ENCODE measurements around the gene TRIOBP. TPM values are rescaled to one million over a fixed set of nuclear protein-coding genes. Genes with fewer than 3 reads are reported as not detected.

The TRIOBP gene
- total RNA-seq, 4 donors from 2014 or later: 45.3 to 86.4 (median 65.1) TPM

DNA sequence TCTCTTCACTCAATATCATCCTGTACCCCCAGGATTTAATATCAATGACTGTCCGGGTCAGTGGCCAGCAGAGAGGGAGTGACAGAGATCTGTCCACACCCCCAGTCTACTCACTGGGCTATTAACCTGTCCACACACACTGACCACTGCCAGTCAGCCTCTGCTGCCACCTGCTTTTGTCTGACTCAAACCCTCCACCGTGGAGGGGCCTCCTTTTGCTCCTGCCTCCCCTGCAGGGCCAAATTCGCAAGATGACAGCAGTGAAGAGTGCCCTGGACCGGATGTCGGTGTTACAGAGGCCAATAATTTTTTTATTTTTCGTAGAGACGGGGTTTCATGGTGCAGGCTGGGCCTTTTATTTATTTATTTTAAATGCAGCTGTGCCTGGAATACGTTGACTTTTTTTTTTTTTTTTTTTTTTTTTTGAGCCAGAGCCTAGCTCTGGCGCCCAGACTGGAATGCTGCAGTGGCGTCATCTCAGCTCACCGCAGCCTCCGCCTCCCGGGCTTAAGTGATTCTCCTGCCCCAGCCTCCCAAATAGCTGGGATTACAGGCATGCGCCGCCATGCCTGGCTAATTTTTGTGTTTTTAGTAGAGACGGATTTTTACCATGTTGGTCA lies 33.2 kb upstream of the TRIOBP start:
- intact Hi-C loops (cut with DNase I; ENCODE audit: low total_unique reads): no loop called here
- no peak overlapping the region for H3K4me3 ChIP-seq (ENCODE audit: low read depth, poor library complexity, severe bottlenecking)
- TF ChIP-seq, protein P1, sequence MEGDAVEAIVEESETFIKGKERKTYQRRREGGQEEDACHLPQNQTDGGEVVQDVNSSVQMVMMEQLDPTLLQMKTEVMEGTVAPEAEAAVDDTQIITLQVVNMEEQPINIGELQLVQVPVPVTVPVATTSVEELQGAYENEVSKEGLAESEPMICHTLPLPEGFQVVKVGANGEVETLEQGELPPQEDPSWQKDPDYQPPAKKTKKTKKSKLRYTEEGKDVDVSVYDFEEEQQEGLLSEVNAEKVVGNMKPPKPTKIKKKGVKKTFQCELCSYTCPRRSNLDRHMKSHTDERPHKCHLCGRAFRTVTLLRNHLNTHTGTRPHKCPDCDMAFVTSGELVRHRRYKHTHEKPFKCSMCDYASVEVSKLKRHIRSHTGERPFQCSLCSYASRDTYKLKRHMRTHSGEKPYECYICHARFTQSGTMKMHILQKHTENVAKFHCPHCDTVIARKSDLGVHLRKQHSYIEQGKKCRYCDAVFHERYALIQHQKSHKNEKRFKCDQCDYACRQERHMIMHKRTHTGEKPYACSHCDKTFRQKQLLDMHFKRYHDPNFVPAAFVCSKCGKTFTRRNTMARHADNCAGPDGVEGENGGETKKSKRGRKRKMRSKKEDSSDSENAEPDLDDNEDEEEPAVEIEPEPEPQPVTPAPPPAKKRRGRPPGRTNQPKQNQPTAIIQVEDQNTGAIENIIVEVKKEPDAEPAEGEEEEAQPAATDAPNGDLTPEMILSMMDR (IDR thresholded peaks at IDR 0.05): no peak
- TF ChIP-seq POLR2A (IDR thresholded peaks at IDR 0.05): no peak
- no peak for DNase-seq (ENCODE audit: low spot score in 2 of 2)
- 84% methylated on average over 16 of the region's 16 CpGs for WGBS, 2 donors

DNA sequence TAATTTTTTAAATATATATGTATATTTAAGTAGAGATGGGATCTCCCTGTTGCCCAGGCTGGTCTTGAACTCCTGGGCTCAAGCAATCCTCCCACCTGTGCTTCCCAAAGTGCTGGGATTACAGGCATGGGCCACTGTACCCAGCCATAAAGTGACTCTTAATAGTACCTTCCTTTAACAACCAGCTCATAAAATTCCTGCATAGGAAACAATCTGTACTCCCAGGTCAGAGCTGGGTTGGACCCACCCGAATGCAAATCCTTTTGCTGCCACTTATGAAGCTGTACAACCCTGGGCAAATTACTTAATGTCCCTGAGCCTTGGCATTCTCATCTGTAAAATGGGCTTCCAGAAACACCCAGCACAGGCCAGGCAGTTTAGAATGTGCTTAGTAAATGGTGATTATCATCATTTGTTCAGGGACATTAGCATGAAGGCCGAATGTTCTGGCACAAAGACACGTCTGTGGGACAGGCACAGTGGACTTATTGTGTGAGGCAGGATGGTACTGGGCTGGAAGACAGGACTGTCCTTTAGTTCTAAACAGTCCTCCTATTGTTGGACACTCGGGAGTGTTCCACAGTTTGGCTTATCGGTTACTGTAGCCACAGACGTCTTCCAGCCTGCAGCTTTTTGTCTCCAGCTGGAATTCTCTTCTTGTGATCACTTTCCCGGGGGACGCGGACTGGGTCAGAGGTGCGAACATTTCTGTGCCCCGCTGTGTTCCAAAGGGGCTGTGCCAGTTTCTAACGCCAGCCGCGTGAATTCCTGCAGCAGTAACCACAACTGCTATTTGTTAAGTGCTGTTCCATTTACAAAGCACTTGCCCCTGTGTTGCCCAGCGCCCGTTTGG lies 32.4 kb upstream of the TRIOBP start:
- DNase-seq (ENCODE audit: low spot score in 2 of 2): no peak
- TF ChIP-seq POLR2A (IDR thresholded peaks at IDR 0.05): no peak
- TF ChIP-seq, protein P1 (IDR thresholded peaks at IDR 0.05): no peak
- intact Hi-C loops (cut with DNase I; ENCODE audit: low total_unique reads): no loop called here
- no peak overlapping the region for H3K4me3 ChIP-seq (ENCODE audit: low read depth, poor library complexity, severe bottlenecking)
- 71 to 85% methylated on average over 16 of the region's 16 CpGs for WGBS, 2 donors

DNA sequence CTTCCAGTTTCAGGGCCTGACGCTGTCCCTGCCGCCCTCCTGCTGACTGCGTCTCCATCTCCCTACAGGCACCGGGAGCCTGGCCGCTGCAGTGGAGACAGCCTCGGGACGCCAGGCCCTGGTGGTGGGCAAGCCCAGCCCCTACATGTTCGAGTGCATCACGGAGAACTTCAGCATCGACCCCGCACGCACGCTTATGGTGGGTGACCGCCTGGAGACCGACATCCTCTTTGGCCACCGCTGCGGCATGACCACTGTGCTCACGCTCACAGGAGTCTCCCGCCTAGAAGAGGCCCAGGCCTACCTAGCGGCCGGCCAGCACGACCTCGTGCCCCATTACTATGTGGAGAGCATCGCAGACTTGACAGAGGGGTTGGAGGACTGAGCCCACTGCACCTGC lies 31.4 kb upstream of the TRIOBP start:
- WGBS, 2 donors: 94 to 96% methylated on average over 18 to 24 of the region's 24 CpGs
- no peak for DNase-seq (ENCODE audit: low spot score in 2 of 2)
- intact Hi-C loops (cut with DNase I; ENCODE audit: low total_unique reads): no loop called here
- H3K4me3 ChIP-seq (ENCODE audit: low read depth, poor library complexity, severe bottlenecking): no peak overlapping the region
- no peak for TF ChIP-seq POLR2A (IDR thresholded peaks at IDR 0.05)
- TF ChIP-seq, protein P1 (IDR thresholded peaks at IDR 0.05): no peak

DNA sequence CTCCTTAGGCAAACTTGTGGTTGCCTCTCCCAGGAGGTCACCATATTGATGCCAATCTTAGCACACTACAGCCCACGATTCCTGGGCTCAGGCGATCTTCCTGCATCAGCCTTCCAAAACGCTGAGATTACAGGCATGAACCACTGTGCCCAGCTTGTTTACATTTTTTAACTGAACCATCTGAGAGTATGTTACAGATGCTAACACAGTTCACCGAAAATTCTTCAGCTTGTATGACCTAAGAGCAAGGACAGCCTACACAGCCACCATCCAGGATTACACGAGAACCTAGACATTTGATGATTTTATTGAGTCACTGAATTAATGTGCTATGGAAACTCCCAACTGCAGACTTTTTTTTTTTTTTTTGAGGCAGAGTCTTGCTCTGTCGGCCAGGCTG lies 27.3 kb upstream of the TRIOBP start:
- H3K4me3 ChIP-seq (ENCODE audit: low read depth, poor library complexity, severe bottlenecking): no peak overlapping the region
- intact Hi-C loops (cut with DNase I; ENCODE audit: low total_unique reads): no loop called here
- TF ChIP-seq, protein P1 (IDR thresholded peaks at IDR 0.05): no peak
- TF ChIP-seq POLR2A (IDR thresholded peaks at IDR 0.05): no peak
- 75 to 80% methylated on average over 6 of the region's 6 CpGs for WGBS, 2 donors
- no peak for DNase-seq (ENCODE audit: low spot score in 2 of 2)

DNA sequence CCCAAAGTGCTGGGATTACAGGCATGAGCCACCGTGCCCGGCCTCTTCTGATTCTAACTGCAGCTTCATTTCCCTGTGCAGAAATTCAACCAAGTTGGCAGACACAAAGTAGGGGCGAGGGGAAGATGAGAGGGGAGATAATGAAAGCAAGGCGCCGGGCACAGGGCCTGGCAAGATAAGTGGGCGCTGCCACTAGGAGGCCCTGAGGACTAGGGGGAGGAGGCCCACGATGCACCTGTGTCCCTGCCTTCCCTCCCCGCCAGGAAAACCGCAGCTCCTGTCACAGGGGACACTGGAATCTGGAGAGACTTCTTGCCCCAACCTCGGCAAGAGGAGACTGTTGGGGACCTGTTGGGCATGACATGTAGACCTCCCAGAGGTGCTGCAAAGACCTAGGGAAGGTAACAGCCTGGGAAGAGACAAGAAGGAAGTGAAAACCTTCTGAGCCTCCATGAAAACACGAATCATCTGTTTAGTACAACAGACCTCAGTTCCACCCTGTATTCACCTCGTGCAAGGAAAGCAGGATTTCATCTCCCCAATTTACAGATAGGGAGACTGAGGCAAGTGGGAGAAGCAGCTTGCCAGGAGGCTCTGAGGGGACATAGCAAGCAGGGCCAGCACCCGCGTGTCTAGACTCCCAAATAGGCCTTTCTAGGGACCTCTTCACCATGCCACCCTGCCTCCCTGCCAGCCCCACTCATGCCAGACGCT lies 24.5 kb upstream of the TRIOBP start:
- DNase-seq (ENCODE audit: low spot score in 2 of 2): no peak
- intact Hi-C loops (cut with DNase I; ENCODE audit: low total_unique reads): no loop called here
- WGBS, 2 donors: 52 to 58% methylated on average over 15 of the region's 15 CpGs
- TF ChIP-seq, protein P1 (IDR thresholded peaks at IDR 0.05): no peak
- TF ChIP-seq POLR2A (IDR thresholded peaks at IDR 0.05): no peak
- no peak overlapping the region for H3K4me3 ChIP-seq (ENCODE audit: low read depth, poor library complexity, severe bottlenecking)
